ENCODE data around the gene ZBTB20.

Gene ZBTB20

GRCh38 chr3:114364806-114365654 is 782.1 kb downstream of the ZBTB20 start:
- Histone ChIP-seq H3K4me2 (ENCODE audit: low read depth, low read length) (no peak overlapping the region), H3K9me2 (replicated peaks; ENCODE audit: insufficient read depth, low read length) (no peaks in the 10 kb centered on the region), H2AFZ (ENCODE audit: low read length) (no peak overlapping the region), H3K36me3 (replicated peaks; ENCODE audit: insufficient read depth, low read length) (no peaks in the 10 kb centered on the region), H3K4me3 (ENCODE audit: low read length) (no peak overlapping the region), H3K9me3 (replicated peaks; ENCODE audit: insufficient read depth, low read length) (no peaks in the 10 kb centered on the region), H3K9ac (ENCODE audit: low read length) (no peak overlapping the region), H4K20me1 (ENCODE audit: insufficient read depth, low read length) (no peaks in the 10 kb centered on the region), H3K27ac (ENCODE audit: low read length) (no peak overlapping the region), H3K4me1 (ENCODE audit: low read length) (no peaks in the 10 kb centered on the region), H3K79me2 (ENCODE audit: low read length) (no peaks in the 10 kb centered on the region), H3F3A (ENCODE audit: insufficient read depth, low read length) (no peaks in the 10 kb centered on the region), H3K27me3 (replicated peaks; ENCODE audit: insufficient read depth, low read length) (no peaks in the 10 kb centered on the region)
- no peak for DNase-seq
- TF ChIP-seq CTCF (IDR thresholded peaks at IDR 0.05; ENCODE audit: low read length) (no peak), EZH2 (optimal IDR thresholded peaks at IDR 0.05; ENCODE audit: low read depth, low read length) (no peak), EZH2phosphoT487 (IDR thresholded peaks at IDR 0.05; ENCODE audit: low read length) (no peak)

GRCh38 chr3:114363554-114364202 is 783.4 kb downstream of the ZBTB20 start:
- H4K20me1 ChIP-seq (ENCODE audit: insufficient read depth, low read length): no peaks in the 10 kb centered on the region
- TF ChIP-seq CTCF (IDR thresholded peaks at IDR 0.05; ENCODE audit: low read length) (no peak), EZH2 (optimal IDR thresholded peaks at IDR 0.05; ENCODE audit: low read depth, low read length) (no peak), EZH2phosphoT487 (IDR thresholded peaks at IDR 0.05; ENCODE audit: low read length) (no peak)
- H3K4me2 ChIP-seq (ENCODE audit: low read depth, low read length): no peak overlapping the region
- DNase-seq: no peak
- no peaks in the 10 kb centered on the region for H3K9me2 ChIP-seq (replicated peaks; ENCODE audit: insufficient read depth, low read length)
- no peaks in the 10 kb centered on the region for H3K4me1 ChIP-seq (ENCODE audit: low read length)
- H3K79me2 ChIP-seq (ENCODE audit: low read length): no peaks in the 10 kb centered on the region
- H3K27ac ChIP-seq (ENCODE audit: low read length): no peak overlapping the region
- H3K4me3 ChIP-seq (ENCODE audit: low read length): no peak overlapping the region
- H3K9ac ChIP-seq (ENCODE audit: low read length): no peak overlapping the region
- no peaks in the 10 kb centered on the region for H3K36me3 ChIP-seq (replicated peaks; ENCODE audit: insufficient read depth, low read length)
- no peaks in the 10 kb centered on the region for H3K27me3 ChIP-seq (replicated peaks; ENCODE audit: insufficient read depth, low read length)
- H3K9me3 ChIP-seq (replicated peaks; ENCODE audit: insufficient read depth, low read length): no peaks in the 10 kb centered on the region
- no peak overlapping the region for H2AFZ ChIP-seq (ENCODE audit: low read length)
- no peaks in the 10 kb centered on the region for H3F3A ChIP-seq (ENCODE audit: insufficient read depth, low read length)

GRCh38 chr3:114362815-114363214 is 784.3 kb downstream of the ZBTB20 start:
- DNase-seq: peak; percentile 46
- H3K79me2 ChIP-seq (ENCODE audit: low read length): no peaks in the 10 kb centered on the region

More at GRCh38 chr3:114362815-114363214, 784.3 kb downstream of the ZBTB20 start:
- H3K4me2 ChIP-seq (ENCODE audit: low read depth, low read length): no peak overlapping the region
- H3F3A ChIP-seq (ENCODE audit: insufficient read depth, low read length): no peaks in the 10 kb centered on the region
- H3K36me3 ChIP-seq (replicated peaks; ENCODE audit: insufficient read depth, low read length): no peaks in the 10 kb centered on the region
- no peak overlapping the region for H3K9ac ChIP-seq (ENCODE audit: low read length)
- no peaks in the 10 kb centered on the region for H3K9me2 ChIP-seq (replicated peaks; ENCODE audit: insufficient read depth, low read length)
- H3K9me3 ChIP-seq (replicated peaks; ENCODE audit: insufficient read depth, low read length): no peaks in the 10 kb centered on the region
- H3K4me3 ChIP-seq (ENCODE audit: low read length): no peak overlapping the region
- no peaks in the 10 kb centered on the region for H3K4me1 ChIP-seq (ENCODE audit: low read length)
- no peaks in the 10 kb centered on the region for H4K20me1 ChIP-seq (ENCODE audit: insufficient read depth, low read length)
- no peak overlapping the region for H3K27ac ChIP-seq (ENCODE audit: low read length)
- H3K27me3 ChIP-seq (replicated peaks; ENCODE audit: insufficient read depth, low read length): no peaks in the 10 kb centered on the region
- TF ChIP-seq CTCF (IDR thresholded peaks at IDR 0.05; ENCODE audit: low read length) (peak; percentile 52), EZH2 (optimal IDR thresholded peaks at IDR 0.05; ENCODE audit: low read depth, low read length) (no peak)
- no peak overlapping the region for H2AFZ ChIP-seq (ENCODE audit: low read length)

All from MM.1S (cell line).